Keratinocyte (primary cell): ENCODE data around the gene SNAI3. TPM values are rescaled to one million over a fixed set of nuclear protein-coding genes. Genes with fewer than 3 reads are reported as not detected.

Source experiments
- DNase-seq: peaks from one replicate; pipeline ENCODE4 v3.0.0-alpha.2; 2011; ENCODE audit warnings: low read depth, missing footprints, low spot score
- FAIRE-seq: peaks from 2 replicates; lab custom pipeline; 2011; peaks lifted over from hg19 to GRCh38; lab: Jason Lieb, UNC
- H2AFZ ChIP-seq: 2 replicates; pipeline ENCODE4 v1.6.0; 2012; ENCODE audit warnings: low read length, control low read depth, inconsistent platforms; ENCODE audit not compliant: control insufficient read depth
- H3K27ac ChIP-seq: 2 replicates; pipeline ENCODE4 v1.5.1; 2011; ENCODE audit warnings: low read length; ENCODE audit not compliant: control insufficient read depth, insufficient read depth
- H3K27me3 ChIP-seq: 3 replicates; pipeline ENCODE4 v1.6.0; 2011; ENCODE audit warnings: low read length; ENCODE audit not compliant: control insufficient read depth, insufficient read depth; ENCODE audit errors: extremely low read depth
- H3K36me3 ChIP-seq, 2 experiments: 2 replicates in 1 of 2; 3 replicates in 1 of 2; pipeline ENCODE4 v1.5.1; 2011; ENCODE audit warnings: low read length in 2 of 2, mild to moderate bottlenecking in 1 of 2; ENCODE audit not compliant: control insufficient read depth in 2 of 2, insufficient read depth in 2 of 2; ENCODE audit errors: extremely low read depth in 1 of 2
- H3K4me1 ChIP-seq: 3 replicates; pipeline ENCODE4 v1.5.1; 2011; ENCODE audit warnings: low read length; ENCODE audit not compliant: control insufficient read depth, insufficient read depth; ENCODE audit errors: extremely low read depth
- H3K4me2 ChIP-seq: 3 replicates; pipeline ENCODE4 v1.6.0; 2011; ENCODE audit warnings: low read depth, low read length; ENCODE audit not compliant: control insufficient read depth, insufficient read depth; ENCODE audit errors: extremely low read depth
- H3K4me3 ChIP-seq, 3 experiments: fragments of 200-600 bp in 1 of 3; sonication (generic) in 1 of 3; 2 replicates in 2 of 3; 3 replicates in 1 of 3; pipeline ENCODE4 v1.5.1; 2011 to 2016; ENCODE audit warnings: low read length in 3 of 3, mild to moderate bottlenecking in 3 of 3, control low read depth in 2 of 3, inconsistent platforms in 1 of 3, low read depth in 1 of 3, mixed read lengths in 1 of 3, mixed run types in 1 of 3, moderate library complexity in 1 of 3; ENCODE audit not compliant: control insufficient read depth in 2 of 3, insufficient read depth in 2 of 3; ENCODE audit errors: extremely low read depth in 1 of 3
- H3K79me2 ChIP-seq: 2 replicates; pipeline ENCODE4 v1.6.0; 2012; ENCODE audit warnings: low read length; ENCODE audit not compliant: control insufficient read depth, insufficient read depth
- H3K9ac ChIP-seq: 3 replicates; pipeline ENCODE4 v1.6.0; 2011; ENCODE audit warnings: low read length; ENCODE audit not compliant: control insufficient read depth, insufficient read depth; ENCODE audit errors: extremely low read depth
- H3K9me1 ChIP-seq: 3 replicates; pipeline ENCODE4 v1.6.0; 2011; ENCODE audit warnings: low read length; ENCODE audit not compliant: control insufficient read depth, insufficient read depth; ENCODE audit errors: extremely low read depth
- H3K9me3 ChIP-seq: 2 replicates; pipeline ENCODE4 v1.5.1; 2012; ENCODE audit warnings: low read depth, low read length; ENCODE audit not compliant: control insufficient read depth
- H4K20me1 ChIP-seq: 3 replicates; pipeline ENCODE4 v1.6.0; 2011; ENCODE audit warnings: low read length; ENCODE audit not compliant: control insufficient read depth, insufficient read depth; ENCODE audit errors: extremely low read depth
- EZH2 ChIP-seq: IDR thresholded peaks from one replicate; pipeline ENCODE4 v1.6.1; 2012; ENCODE audit warnings: inconsistent platforms, mild to moderate bottlenecking, low read length, moderate library complexity
- dilution Hi-C: fragments of 300-500 bp; cut with MboI; formaldehyde crosslinking; loops from one replicate; pipeline ENCODE4 v1.7.0; 2020; ENCODE audit warnings: low sequenced_read_pairs; ENCODE audit not compliant: extremely low pct_ligation_motif_present
- polyA plus RNA-seq, 5 experiments: library from polyadenylated mRNA; depleted of rRNA in 3 of 5; stranded (reverse) in 3 of 5; stranded (forward) in 1 of 5; unstranded in 1 of 5; fragments of >200 nt; gene quantifications; 1 replicate in 1 of 5; 2 replicates in 3 of 5; 3 replicates in 1 of 5; pipeline versions ENCODE4 v1.2.1 to v1.2.3, GENCODE V29; 2011 to 2012; ENCODE audit warnings: missing spikeins in 2 of 5, low read depth in 1 of 5, low replicate concordance in 1 of 5
- TF ChIP-seq, protein P1 (sequence below), 3 experiments: IDR thresholded peaks in 1 of 3; conservative IDR thresholded peaks in 1 of 3; optimal IDR thresholded peaks in 1 of 3; 2 replicates in 2 of 3; 3 replicates in 1 of 3; pipeline versions ENCODE3 to v1.5.1; 2011; ENCODE audit warnings: low read length in 3 of 3, mild to moderate bottlenecking in 3 of 3, moderate library complexity in 2 of 3, control low read depth in 1 of 3, inconsistent platforms in 1 of 3; ENCODE audit not compliant: insufficient read depth in 2 of 3; ENCODE audit errors: extremely low read depth in 1 of 3

Gene SNAI3
- polyA plus RNA-seq, 1 donor (not counting 4 experiments of a cell fraction or from before 2014, with no cell fraction given): not detected

DNA sequence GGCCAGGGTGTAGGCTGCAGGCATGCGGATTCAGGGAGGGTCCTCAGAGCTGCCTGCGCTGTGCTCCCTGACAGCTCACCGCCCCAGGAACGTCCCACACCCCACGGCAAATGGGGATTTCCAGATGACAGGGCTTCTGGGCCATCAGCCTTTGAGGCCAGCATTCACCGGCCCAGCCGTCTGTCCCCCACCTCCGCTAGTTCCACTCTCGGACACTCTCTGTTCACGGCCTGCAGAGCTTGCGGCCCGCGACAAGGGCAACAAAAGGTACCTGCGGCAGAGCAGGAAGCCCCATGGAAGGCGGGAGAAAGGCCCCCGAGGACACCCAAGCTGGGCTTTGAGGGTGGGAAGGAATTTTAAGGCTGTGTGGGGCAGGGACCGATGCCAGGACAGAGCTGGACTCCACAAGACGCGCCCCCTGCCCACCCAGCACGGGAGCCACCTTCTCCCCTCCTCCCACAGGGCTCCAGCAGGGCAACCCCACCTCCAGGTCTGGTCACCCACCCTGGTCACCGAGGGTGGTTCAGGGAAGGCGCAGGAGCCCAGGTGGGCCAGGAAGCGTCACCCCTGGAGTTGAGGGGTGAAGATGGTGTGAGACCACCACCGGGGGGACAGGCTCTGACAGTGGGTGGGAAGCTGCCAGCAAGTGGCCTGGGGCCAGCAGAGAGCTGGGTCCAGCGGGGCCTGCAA lies 29.9 kb downstream of the SNAI3 start:
- H2AFZ ChIP-seq: no peak overlapping the region
- no peaks in the 10 kb centered on the region for H3K27me3 ChIP-seq
- peaks cover 46 to 49% of the 10 kb centered on the region in 2 experiments for H3K36me3 ChIP-seq
- no peak overlapping the region for H3K27ac ChIP-seq
- H4K20me1 ChIP-seq: peaks cover 22% of the 10 kb centered on the region
- H3K9me3 ChIP-seq: no peaks in the 10 kb centered on the region
- FAIRE-seq: no peak
- no peak overlapping the region for H3K4me3 ChIP-seq
- dilution Hi-C loops: loop anchor here (25.0 kb wide), 1 partner anchor 106 kb away; no protein-coding TSS in a partner anchor
- no peak overlapping the region for H3K9ac ChIP-seq
- H3K4me1 ChIP-seq: peaks cover 6% of the 10 kb centered on the region
- DNase-seq: no peak
- H3K9me1 ChIP-seq: no peaks in the 10 kb centered on the region
- no peak overlapping the region for H3K4me2 ChIP-seq
- peaks cover 44% of the 10 kb centered on the region for H3K79me2 ChIP-seq
- no peak for TF ChIP-seq EZH2
- TF ChIP-seq, protein P1, sequence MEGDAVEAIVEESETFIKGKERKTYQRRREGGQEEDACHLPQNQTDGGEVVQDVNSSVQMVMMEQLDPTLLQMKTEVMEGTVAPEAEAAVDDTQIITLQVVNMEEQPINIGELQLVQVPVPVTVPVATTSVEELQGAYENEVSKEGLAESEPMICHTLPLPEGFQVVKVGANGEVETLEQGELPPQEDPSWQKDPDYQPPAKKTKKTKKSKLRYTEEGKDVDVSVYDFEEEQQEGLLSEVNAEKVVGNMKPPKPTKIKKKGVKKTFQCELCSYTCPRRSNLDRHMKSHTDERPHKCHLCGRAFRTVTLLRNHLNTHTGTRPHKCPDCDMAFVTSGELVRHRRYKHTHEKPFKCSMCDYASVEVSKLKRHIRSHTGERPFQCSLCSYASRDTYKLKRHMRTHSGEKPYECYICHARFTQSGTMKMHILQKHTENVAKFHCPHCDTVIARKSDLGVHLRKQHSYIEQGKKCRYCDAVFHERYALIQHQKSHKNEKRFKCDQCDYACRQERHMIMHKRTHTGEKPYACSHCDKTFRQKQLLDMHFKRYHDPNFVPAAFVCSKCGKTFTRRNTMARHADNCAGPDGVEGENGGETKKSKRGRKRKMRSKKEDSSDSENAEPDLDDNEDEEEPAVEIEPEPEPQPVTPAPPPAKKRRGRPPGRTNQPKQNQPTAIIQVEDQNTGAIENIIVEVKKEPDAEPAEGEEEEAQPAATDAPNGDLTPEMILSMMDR (optimal IDR thresholded peaks at IDR 0.05 in 1 of 3, IDR thresholded peaks at IDR 0.05 in 1 of 3, conservative IDR thresholded peaks at IDR 0.05 in 1 of 3; ENCODE audit: extremely low read depth in 1 of 3, insufficient read depth in 2 of 3, low read length in 3 of 3): no peak

DNA sequence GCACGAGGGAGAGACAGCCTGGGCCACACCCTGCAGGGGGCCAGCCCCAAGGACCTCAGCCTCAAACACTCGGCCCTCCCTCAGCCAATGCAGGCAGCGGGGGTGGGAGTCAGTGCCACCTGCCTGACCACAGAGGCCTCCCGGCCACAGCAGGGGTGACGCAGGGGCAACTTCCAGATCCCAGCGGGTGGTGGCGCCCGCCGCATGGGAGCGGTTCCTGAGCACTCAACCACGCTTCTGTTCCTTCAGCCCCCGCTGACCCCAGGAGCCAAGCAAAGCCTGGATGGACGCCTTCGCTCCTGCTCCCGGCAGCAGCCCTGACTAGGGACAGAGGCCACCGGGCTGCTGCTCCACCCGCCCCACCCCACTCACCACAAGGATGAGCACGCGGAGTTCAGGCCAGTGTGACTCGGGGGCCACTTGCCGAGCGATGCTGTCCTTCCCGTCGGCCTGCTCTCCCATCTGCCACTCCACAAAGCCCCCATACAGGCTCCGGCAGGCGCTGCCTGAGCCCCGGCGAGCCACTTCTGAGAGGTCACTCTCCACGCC lies 30.5 kb downstream of the SNAI3 start:
- no peak for FAIRE-seq
- dilution Hi-C loops: loop anchor here (25.0 kb wide), 1 partner anchor 106 kb away; no protein-coding TSS in a partner anchor

More for the DNA sequence above, 30.5 kb downstream of the SNAI3 start:
- Histone ChIP-seq H3K9me1 (no peaks in the 10 kb centered on the region), H3K27me3 (no peaks in the 10 kb centered on the region), H3K9ac (no peak overlapping the region), H4K20me1 (peaks cover 22% of the 10 kb centered on the region), H3K36me3 (peaks cover 48 to 49% of the 10 kb centered on the region in 2 experiments), H3K4me3 (no peak overlapping the region), H3K4me2 (no peak overlapping the region), H2AFZ (no peak overlapping the region), H3K79me2 (peaks cover 37% of the 10 kb centered on the region), H3K4me1 (no peaks in the 10 kb centered on the region), H3K9me3 (no peaks in the 10 kb centered on the region), H3K27ac (no peak overlapping the region)
- no peak for DNase-seq
- TF ChIP-seq, protein P1 (optimal IDR thresholded peaks at IDR 0.05 in 1 of 3, IDR thresholded peaks at IDR 0.05 in 1 of 3, conservative IDR thresholded peaks at IDR 0.05 in 1 of 3; ENCODE audit: extremely low read depth in 1 of 3, insufficient read depth in 2 of 3, low read length in 3 of 3): no peak
- no peak for TF ChIP-seq EZH2
